GM08714 (cell line): ENCODE data around the gene CAPN1.
"Not testable (repeated sequence)": the region's sequence is repeated elsewhere in the genome, so short reads cannot be mapped to it uniquely, and the experiment has no call there.

ENCODE experiments used
- H3K4me3 ChIP-seq: fragments of 200-500 bp; sonication (Bioruptor generic); 2 replicates; pipeline ENCODE4 v1.5.1; 2014; ENCODE audit warnings: mild to moderate bottlenecking, low read length, inconsistent platforms
- ZNF274 ChIP-seq: IDR thresholded peaks from 2 replicates; pipeline ENCODE4 v1.6.1; 2012; ENCODE audit warnings: mild to moderate bottlenecking, low read depth, low read length

CAPN1 gene

GRCh38 chr11:65181569-65182257 lies at the start of gene CAPN1:
CAPN1 (plus strand) TSS chr11:65181928; CDS start chr11:65182702, 774 bp downstream.
- TF ChIP-seq ZNF274: no peak
- peak within 1 kb of the TSS; percentile 86 for H3K4me3 ChIP-seq

DNA sequence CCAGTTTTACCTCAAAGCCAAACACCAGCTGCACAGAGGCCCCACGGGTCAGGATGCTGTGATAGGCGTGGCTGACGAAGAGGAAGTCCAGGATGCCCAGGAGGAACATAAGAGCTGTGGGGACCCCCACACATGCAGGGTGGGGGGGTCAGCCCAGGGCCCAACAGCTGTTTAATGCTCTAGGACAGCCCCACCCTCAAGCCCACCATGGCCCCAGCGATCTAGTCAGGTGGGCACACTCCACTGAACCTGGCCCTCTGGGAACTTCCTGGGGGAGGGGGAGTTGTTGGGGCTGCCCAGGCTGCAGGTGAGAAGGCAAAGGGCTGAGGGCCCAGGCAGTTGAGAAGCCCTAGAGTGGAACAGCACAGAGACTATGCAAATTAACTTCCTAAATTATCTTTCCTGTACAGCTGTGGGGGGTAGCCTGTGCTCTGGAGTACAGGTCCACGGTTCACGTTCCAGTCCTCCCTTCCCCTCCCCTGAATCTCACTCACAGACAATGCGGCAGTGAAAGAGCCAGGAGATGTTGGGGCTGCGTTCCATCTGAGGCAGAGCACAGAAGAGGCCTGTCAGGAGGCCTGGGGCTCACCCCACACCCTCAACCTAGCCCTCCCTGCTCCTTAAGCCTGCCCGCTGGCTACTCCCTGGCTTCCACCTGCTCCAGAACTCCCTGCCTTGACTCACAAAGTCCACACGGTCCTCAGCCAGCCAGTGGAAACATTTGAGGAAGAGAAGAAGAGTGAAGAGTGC lies 49.3 kb upstream of the CAPN1 start:
- TF ChIP-seq ZNF274: no peak
- H3K4me3 ChIP-seq: peak overlapping the region; percentile 94; the same call in 1 of the 2 replicates

GRCh38 chr11:65132988-65133700 lies 48.6 kb upstream of the CAPN1 start:
- peak overlapping the region; percentile 94 for H3K4me3 ChIP-seq
- TF ChIP-seq ZNF274: no peak

GRCh38 chr11:65133724-65134123 lies 48.0 kb upstream of the CAPN1 start:
- no peak for TF ChIP-seq ZNF274
- peak overlapping the region; percentile 94 for H3K4me3 ChIP-seq

- peak within 1 kb of the TSS; percentile 94 for H3K4me3 ChIP-seq
These were observed 47.3 kb upstream of the CAPN1 start, which contains the start of gene SYVN1 for GRCh38 chr11:65134240-65134951. SYVN1 (minus strand) TSS chr11:65134519; CDS start chr11:65133601, 918 bp downstream.

DNA sequence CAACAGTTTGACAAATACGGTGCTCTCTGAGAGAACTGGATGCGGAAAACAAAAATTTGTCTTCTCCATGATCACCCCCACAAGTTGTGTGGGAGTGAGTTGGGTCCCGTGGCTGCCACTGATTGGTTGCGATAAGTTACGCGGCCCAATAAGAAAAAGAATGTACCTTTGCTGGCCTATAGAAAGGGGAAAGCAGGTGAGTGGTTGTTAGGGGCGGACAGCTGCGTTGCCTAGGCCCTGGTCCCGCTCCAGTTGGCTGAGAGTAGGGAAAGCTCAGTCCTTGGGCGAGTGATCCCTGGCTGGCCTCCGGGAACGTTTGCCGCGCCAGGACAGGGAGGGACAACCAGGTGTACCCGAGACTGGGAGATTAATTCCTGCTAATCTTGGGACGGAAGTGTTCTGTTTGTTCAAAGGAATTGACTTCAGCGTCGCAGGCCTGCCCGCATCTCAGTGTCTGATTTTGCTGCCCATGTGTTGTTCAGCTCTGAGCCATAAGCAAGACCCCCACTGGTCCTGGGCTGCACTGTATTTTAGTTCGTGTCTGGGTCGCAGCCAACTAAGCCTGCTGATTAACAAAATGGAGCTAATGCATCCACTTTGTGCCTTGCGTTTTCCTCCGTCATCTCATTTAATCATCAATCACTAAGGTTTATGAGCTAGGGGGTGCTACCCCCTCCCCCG lies 46.6 kb upstream of the CAPN1 start:
- TF ChIP-seq ZNF274: no peak
- peak overlapping the region; percentile 94; the same call in 1 of the 2 replicates for H3K4me3 ChIP-seq

More at GRCh38 chr11:65134240-65134951, 47.3 kb upstream of the CAPN1 start, which contains the start of gene SYVN1:
- no peak for TF ChIP-seq ZNF274

- no peak for TF ChIP-seq ZNF274
- peak overlapping the region; percentile 94; the same call in 1 of the 2 replicates for H3K4me3 ChIP-seq
These were observed 46.0 kb upstream of the CAPN1 start for GRCh38 chr11:65135633-65136145.

DNA sequence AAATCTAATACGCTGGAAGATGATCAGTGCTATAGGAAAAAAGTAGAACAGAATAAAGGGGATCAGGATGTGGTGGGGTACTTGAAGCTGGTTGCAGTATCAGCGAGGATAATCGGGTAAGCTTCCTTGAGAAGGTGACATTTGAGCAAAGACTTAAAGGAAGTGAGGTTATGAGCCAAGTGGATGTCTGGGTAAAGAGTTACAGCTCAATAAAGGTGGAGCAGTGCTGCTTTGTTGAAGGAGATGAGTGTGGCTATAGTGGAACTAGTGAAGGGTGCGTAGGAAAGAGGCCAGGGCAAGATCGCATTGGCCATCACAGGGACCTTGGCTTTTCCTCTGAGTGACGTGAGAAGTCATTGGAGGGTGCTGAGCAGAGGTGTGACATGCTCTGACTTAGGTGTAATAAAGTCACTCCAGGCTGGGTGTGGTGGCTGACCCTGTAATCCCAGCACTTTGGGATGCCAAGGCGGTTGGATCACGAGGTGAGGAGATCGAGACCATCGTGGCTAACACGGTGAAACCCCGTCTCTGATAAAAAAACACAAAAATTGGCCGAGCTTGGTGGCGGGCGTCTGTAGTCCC lies 45.1 kb upstream of the CAPN1 start:
- H3K4me3 ChIP-seq: no peak overlapping the region
- TF ChIP-seq ZNF274: no peak

DNA sequence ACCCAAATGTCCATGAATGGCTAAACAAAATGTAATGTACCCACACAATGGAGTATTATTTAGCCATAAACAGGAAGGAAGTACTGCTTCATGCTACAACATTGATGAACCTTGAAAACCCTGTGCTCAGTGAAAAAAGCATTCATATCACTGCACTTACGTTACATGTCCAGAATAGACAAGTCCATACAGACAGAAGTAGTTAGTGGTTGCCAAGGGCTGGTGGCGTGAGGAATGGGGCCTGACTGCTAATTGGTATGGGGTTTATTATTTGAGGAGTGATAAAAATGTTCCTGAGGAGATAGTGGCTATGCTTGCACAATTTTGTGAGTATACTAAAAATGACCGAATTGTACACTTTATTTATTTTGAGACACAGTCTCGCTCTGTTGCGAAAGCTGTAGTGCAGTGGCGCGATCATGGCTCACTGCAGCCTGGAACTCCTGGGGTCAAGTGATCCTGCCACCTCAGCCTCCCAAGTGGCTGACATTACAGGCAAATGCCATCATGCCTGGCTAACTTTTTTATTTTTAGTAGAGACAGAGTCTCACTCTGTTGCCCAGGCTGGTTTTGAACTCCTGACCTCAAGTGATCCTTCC lies 39.7 kb upstream of the CAPN1 start:
- H3K4me3 ChIP-seq: no peak overlapping the region
- TF ChIP-seq ZNF274: no peak

GRCh38 chr11:65147352-65148075 lies 34.2 kb upstream of the CAPN1 start:
- TF ChIP-seq ZNF274: no peak

DNA sequence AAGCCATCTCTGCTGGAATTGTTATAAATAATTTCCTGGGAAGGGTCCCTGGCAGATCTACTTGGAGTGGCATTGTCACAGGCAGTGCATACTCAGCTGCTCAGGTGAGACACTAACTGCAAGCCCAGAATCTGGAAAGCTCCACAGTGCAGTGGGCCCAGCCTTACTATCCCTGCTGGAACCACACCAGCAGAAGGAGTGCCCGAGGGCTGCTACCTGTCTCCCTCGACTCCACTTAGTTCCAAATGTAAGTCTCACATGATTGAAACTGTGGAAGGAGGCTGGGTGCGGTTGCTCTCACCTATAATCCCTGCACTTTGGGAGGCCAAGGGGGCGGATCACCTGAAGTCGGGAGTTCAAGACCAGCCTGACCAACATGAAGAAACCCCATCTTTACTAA lies 33.1 kb upstream of the CAPN1 start:
- TF ChIP-seq ZNF274: no peak
- H3K4me3 ChIP-seq: no peak overlapping the region

More at GRCh38 chr11:65147352-65148075, 34.2 kb upstream of the CAPN1 start:
- no peak overlapping the region for H3K4me3 ChIP-seq

GRCh38 chr11:65150131-65150508 lies 31.6 kb upstream of the CAPN1 start:
- H3K4me3 ChIP-seq: not testable (repeated sequence)
